ENCODE data around the gene CCDC117.

GRCh38 chr22:28812516-28812915, 40.0 kb downstream of the CCDC117 start:
- no peak for TF ChIP-seq CTCF (conservative IDR thresholded peaks at IDR 0.05 in 1 of 2, IDR thresholded peaks at IDR 0.05 in 1 of 2; ENCODE audit: low read depth in 1 of 2, low read length in 2 of 2)
- TF ChIP-seq EZH2 (IDR thresholded peaks at IDR 0.05; ENCODE audit: low read length, missing control alignments) = no peak
